Activated CD4-positive, CD25-positive, alpha-beta regulatory T cell (primary cell): ENCODE results near the gene GTF2A2.

Experiments used
- DNase-seq, 4 experiments: peaks; one replicate each; lab custom pipeline; 2025; lab: John Stamatoyannopoulos, UW

The GTF2A2 gene

DNA sequence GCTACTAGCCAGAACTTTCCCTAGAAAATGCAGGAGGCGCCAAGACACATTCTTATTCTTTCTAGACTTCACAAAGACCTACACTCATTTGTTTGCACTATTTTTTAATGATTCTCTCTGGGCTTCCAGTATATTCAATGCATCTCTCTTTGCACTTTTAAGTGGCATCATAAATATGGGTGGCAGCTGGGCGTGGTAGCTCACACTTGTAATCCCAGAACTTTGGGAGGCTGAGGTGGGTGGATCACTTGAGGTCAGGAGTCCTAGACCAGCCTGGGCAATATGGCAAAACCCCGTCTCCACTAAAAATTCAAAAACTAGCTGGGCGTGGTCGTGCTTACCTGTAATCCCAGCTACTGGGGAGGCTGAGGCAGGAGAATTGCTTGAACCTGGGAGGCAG, 51.3 kb downstream of the GTF2A2 start:
- no peak for DNase-seq

DNA sequence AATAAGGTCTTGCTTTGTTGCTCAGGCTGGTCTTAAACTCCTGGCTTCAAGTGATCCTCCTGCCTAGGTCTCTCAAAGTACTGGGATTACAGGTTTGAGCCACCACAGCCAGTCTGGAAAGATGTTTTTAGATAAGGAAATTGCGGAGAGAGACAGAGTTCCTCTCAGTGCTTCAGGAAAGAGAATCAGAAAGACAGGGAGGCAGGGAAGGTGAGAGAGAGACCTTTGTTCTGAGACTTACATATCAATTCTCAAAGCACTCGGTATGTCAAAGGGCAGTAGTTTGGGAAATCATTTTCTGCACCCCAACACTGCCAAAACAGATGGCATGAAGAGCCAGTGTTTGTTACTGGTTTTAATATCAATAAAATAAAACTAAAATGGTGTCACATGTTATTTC, 58.9 kb downstream of the GTF2A2 start:
- DNase-seq: no peak

DNA sequence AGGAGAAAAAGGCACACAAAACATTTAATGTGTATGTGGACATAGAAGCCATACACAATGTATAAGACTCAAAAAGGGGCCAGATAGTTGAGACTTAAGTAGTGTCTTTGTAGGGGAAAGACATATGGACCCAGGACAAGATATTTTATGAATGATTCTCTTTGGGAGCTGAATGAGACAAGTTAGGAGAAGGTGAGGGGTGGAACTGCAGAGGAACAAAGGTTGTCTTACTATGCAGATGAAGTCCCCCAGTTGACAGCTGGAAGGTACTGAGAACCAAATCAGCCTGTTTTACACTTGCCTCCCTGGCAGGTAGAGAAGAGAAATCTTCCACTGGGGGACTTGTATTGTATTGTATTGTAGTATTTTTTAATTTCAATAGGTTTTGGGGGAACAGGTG, 60.7 kb downstream of the GTF2A2 start:
- no peak for DNase-seq

DNA sequence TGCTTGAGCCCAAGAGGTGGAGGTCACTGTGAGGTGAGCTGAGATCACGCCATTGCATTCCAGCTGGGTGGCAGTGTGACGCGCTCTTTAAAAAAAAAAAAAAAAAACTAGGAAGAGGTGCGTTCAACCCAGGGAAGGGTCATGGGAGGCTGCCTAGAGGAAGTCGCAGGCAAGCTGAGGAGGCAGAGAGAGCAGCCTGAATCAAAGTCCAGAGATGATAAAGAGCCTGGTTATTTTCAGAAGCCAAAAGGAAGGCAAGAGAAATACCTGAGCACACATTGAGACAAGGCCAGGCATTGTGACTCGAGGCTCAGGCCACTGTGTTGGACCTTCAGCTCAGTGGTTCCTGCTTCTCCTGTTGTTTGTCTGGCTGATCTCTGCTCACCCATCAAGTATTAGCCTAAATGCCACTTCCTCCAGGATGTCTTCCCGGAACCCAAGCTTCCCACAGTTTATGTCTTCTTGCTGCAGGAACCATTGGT, 61.8 kb downstream of the GTF2A2 start:
- no peak for DNase-seq

DNA sequence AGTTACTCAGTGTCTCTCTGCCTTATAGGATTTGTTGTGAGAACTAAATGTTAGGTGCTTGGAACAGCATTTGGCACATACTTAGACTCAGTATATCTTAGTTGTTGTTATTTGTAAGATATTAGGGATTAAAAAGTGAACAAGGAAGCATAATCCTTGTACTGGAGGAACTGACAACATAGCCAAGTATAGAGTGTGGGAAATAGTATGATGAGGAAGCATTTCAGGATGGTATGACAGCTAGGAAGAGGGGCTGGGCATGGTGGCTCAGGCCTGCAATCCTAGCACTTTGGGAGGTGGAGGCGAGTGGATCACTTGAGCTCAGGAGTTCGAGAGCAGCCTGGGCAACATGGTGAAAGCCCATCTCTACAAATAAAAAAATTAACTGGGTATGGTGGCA, 62.3 kb downstream of the GTF2A2 start:
- no peak for DNase-seq

DNA sequence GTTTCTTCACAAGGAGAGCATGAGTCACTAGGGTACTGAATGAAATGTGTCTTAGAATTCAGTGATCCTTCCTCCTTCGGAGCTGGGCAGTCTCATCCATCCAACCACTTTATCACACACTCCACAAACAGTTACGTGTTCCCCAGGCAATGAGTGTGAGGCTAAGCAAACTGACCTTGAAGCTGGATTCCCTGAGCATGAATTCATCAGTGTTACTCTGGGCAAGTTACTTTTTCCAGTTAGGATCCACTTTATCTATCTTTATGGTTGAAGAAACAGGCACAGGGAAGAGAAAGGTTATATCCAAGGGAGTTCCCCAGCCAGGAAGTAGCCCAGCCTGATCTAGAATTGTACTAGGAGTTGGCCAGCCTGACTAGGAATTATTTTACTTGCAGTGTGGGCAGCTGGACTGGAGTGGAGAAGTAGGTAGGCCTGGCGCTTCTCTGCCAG, 62.8 kb downstream of the GTF2A2 start:
- no peak for DNase-seq

DNA sequence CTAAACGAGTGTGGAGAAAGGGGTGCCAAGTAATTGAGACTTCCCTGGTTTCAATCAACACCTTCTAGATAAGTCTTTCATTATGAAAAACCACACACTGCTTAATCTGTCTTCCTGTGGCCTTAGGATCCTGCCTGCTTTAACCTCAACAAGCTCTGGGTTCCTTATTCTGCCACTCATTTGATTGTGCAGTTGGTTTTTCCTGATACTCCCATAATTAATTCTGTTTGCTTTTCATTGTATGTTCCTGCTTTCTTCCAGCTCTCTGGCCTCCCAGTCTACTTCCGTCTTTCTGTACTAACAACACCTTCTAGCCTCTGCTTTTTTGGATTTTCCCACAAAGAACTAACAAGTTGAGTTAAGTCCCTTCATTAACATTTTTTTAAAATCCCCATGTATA, 66.0 kb downstream of the GTF2A2 start:
- DNase-seq: no peak

DNA sequence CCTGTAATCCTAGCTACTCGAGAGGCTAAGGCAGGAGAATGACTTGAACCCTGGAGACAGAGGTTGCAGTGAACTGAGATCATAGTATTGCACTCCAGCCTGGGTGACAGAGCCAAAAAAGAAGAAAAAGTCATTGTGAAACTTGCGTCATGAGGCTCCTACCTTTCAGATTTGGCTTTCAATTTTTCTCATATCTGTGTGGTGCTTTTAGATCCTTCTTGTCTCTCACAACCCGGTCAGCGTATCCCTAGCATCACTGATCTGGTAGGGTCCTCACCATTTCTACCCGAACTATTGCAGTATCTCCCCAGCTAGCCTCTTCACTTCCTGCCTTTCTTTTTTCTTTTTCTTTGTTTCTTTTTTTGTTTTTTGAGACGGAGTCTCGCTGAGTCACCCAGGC, 67.3 kb downstream of the GTF2A2 start:
- no peak for DNase-seq
